NT2/D1 (cell line): Measurements from ENCODE around the gene DHRS9.

Experiments used
- SUZ12 ChIP-seq: IDR thresholded peaks from 2 replicates; pipeline ENCODE4 v1.6.1; 2011; ENCODE audit not compliant: insufficient read length, insufficient read depth; ENCODE audit errors: extremely low read depth
- YY1 ChIP-seq: IDR thresholded peaks from 2 replicates; pipeline ENCODE4 v1.6.1; 2011; ENCODE audit not compliant: insufficient read length, insufficient read depth

DNA sequence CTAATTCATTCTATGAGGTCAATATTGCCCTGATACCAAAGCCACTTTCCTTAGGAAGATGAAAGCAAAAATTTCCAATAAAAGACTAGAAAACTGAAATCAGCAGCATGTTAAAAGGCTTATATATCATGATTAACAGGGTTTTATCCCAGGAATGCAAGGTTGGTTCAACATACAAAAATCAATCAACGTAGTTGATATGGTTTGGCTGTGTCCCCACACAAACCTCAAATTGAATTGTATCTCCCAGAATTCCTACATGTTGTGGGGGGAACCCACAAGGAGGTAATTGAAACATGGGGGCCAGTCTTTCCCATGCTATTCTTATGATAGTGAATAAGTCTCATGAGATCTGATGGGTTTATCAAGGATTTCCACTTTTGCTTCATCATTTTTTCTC is 26.5 kb upstream of the DHRS9 start:
- TF ChIP-seq SUZ12 (no peak), YY1 (no peak)
